Measurements from ENCODE around the gene PIK3CB. TPM values are rescaled to one million over a fixed set of nuclear protein-coding genes. Genes with fewer than 3 reads are reported as not detected.

The PIK3CB gene
- total RNA-seq, 1 donor from 2014 or later, result 44.6 TPM

Other genes with a start within 250 kb of the PIK3CB start
- 45.2 TPM for gene CEP70, start 240.7 kb downstream of the PIK3CB start, total RNA-seq
- 12.3 TPM for gene FAIM, start 226.2 kb downstream of the PIK3CB start, total RNA-seq
- gene FOXL2, start 112.2 kb upstream of the PIK3CB start, total RNA-seq, result not detected
- gene FOXL2NB, start 112.3 kb upstream of the PIK3CB start, total RNA-seq, result not detected
- gene PRR23A, start 171.3 kb upstream of the PIK3CB start, total RNA-seq, result not detected
- gene PRR23B, start 186.0 kb upstream of the PIK3CB start, total RNA-seq, result not detected
- not detected for gene PRR23C, start 210.0 kb upstream of the PIK3CB start, total RNA-seq

Data from lower lobe of right lung (tissue), 1 donor.